ENCODE data around the gene OSBP2. TPM values are rescaled to one million over a fixed set of nuclear protein-coding genes. Genes with fewer than 3 reads are reported as not detected.

Gene OSBP2
- total and polyA plus RNA-seq, 2 of the 13 experiments (the other 11 are each of a cell fraction or from before 2014, with no cell fraction given): 5.0 to 7.7 TPM

- in situ Hi-C loops (cut with HindIII; ENCODE audit: extremely low pct_ligation_motif_present, low pct_unique_long_range_greater_than_20kb) (no loop called here), intact Hi-C loops (cut with micrococcal nuclease; ENCODE audit: unreplicated experiment) (no loop called here)
- no peak overlapping the region for H3K4me3 ChIP-seq (replicated peaks in 1 of 3; ENCODE audit: insufficient read depth in 1 of 3, low read depth in 2 of 3, low read length in 3 of 3)
- BruUV-seq (replicated peaks): no TSS peak
- TF ChIP-seq FOSL2 (CRISPR knock-in tag; IDR thresholded peaks at IDR 0.05) (peak; percentile 60), MIER2 (CRISPR knock-in tag; IDR thresholded peaks at IDR 0.05) (peak; percentile 85), IRF1 (CRISPR knock-in tag; IDR thresholded peaks at IDR 0.05; ENCODE audit: low read depth) (no peak), SYNCRIP (IDR thresholded peaks at IDR 0.05; ENCODE audit: insufficient read depth, low read depth, low read length) (no peak), REST (IDR thresholded peaks at IDR 0.05; ENCODE audit: borderline replicate concordance in 1 of 2, low read depth in 1 of 2, low read length in 2 of 2) (peak; percentile 50 to 89), ZBTB4 (CRISPR knock-in tag; IDR thresholded peaks at IDR 0.05; ENCODE audit: borderline replicate concordance) (no peak), ADNP (CRISPR knock-in tag; IDR thresholded peaks at IDR 0.05) (no peak)
- DNase-seq (ENCODE audit: low spot score) (peak; percentile 30), FAIRE-seq (no peak), ATAC-seq (no peak)
- H3K9ac ChIP-seq (ENCODE audit: insufficient read depth, low read depth, low read length): no peak overlapping the region
- ChIA-PET CTCF (ENCODE audit: low intra/inter-chr PET ratio, low total read pairs) (no interaction called here), POLR2A (no interaction called here)
- H3K4me1 ChIP-seq (ENCODE audit: insufficient read depth, low read length): no peaks in the 10 kb centered on the region
- H3K4me2 ChIP-seq (ENCODE audit: low read depth, low read length): no peak overlapping the region
- H3K9me3 ChIP-seq (ENCODE audit: low read length): no peaks in the 10 kb centered on the region
- WGBS (ENCODE audit: low lambda C conversion rate): 0% methylated on average over 2 of the region's 3 CpGs
- no peaks in the 10 kb centered on the region for H3K79me2 ChIP-seq (ENCODE audit: insufficient read depth, low read length)
- H3K27me3 ChIP-seq (ENCODE audit: control insufficient read depth in 1 of 2, insufficient read depth in 2 of 2, low read length in 2 of 2): peaks cover 0 to 48% of the 10 kb centered on the region in 2 experiments; a peak in 4 of 5 replicates
- no peaks in the 10 kb centered on the region for H3K36me3 ChIP-seq (replicated peaks in 1 of 2; ENCODE audit: control insufficient read depth in 1 of 2, insufficient read depth in 2 of 2, low read length in 2 of 2)
- H4K20me1 ChIP-seq (ENCODE audit: insufficient read depth, low read length): peaks cover 13% of the 10 kb centered on the region; the same call in 1 of the 2 replicates
- H3K27ac ChIP-seq (ENCODE audit: extremely low read length, insufficient read depth, low read length): no peak overlapping the region
- H2AFZ ChIP-seq (ENCODE audit: low read length): no peak overlapping the region
Measured at GRCh38 chr22:30806391-30806861, 111.8 kb downstream of the OSBP2 start.
